HG03280 (cell line): ENCODE data around the gene TMEM255A.

Experiments
- ATAC-seq: cut with Tn5 transposase; IDR thresholded peaks from one replicate; pipeline ENCODE4 v1.9.1; 2021; ENCODE audit warnings: mild to moderate bottlenecking, moderate library complexity; ENCODE audit not compliant: unreplicated experiment

The TMEM255A gene

DNA sequence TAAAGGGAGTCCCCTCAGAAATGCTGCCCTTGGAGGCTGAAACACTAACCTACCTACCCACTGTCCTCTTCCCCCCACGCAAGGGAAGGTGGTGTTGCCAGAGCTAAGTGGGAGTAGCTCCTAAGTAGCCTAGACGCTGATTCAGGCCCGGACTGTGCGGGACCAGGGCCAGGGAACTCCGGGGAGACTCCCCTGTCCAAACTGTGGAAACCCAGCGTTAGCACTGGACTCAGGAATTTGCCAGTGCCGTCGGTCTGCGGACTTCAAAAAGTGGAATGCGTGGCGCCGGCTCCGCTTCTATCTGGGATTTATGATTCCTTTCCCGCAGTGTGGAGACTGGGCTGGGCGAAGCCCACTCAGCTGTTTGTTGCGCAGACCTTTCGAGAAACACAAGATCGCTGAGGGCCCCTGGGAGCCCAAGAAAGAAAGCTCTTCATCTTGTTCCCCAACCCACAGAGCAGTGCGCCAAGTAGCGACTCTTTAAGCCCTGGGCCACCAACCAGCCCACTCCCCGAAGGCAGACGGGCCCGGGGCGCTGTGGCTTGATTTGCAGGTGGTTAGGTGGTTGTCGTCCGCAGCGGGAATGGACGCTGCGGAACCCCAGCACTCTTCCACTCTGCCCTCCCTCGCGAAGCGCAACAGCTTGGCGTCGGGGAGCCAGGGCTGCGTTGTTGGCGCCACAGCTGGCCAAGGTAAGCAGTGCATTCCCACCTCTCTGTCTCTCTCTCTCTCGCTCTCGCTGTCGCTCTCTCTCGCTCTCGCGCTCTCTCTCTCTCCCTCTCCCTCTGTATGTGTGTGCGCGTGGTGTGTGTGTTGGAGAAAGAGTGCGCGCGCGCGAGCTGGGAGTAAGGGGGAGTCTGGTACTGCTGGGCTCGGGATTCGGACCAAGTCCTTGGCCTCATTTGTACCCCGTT lies 2.0 kb downstream of the TMEM255A start:
- peak; percentile 98 for ATAC-seq

DNA sequence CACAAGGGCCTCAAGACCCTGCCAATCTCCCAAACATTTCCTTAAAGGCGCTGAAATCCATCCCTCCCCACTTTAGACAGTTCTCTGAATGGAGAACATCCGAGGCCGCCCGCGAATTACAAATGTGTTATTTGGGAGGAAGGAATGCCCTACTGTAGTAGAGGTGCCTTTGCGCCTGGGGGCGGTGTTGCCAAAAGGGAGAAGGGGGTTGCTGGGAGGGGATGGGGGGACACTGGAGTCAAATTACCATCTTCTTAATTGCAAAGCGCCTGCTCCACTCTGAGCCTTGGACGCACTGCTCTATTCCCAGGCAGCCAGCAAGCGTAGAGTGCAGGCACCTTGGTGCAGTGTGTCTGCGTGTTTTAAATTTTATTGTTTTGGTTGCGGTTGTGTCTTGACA lies 2.7 kb downstream of the TMEM255A start:
- ATAC-seq: no peak

DNA sequence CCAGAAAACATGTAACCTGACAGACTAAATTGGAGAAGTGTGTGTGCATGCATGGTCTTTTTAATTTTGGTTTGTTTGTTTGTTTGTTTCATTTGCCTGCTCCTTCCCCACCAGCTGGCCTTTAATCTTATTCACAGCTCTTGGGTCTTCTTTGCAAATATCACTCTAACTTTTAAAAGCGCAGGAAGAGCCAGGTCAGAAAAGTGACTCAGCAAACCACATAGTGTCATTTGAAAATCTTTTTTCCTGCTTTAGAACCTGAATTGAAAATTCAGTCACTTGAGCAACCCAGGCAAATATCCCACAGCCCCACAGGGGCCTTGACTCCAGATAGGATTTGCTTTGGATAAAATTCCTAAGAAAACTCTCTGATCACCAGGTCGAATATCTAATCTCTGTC lies 4.6 kb downstream of the TMEM255A start:
- ATAC-seq: no peak

DNA sequence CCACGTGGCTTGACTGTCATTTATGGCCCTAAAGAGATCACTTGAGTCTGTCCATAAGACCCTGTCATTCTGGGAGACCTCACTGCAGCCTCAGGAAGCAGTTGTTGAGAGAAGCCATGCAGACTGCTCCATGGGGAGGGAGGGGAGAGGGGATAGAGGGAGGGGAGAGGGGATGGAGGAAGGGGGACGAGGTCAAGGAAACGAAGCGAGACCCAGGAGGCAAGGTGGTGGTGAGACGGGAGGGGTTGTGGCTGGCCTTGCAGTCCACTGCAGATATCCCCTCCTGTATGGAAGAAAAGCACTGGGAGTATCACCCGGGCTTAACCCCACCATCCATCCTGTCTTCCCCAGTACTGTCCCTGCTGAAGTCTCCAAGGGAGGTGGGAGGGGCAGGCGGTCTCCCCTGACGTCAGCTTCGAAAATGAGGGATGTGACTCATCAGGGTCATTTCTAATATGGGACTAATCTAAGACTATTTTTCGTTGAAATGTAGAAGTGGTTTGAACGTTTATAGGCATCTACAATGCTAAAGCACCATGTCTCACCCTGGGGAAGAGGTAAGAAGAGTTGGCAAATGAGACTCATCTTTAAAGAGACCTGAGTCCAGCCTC lies 5.6 kb downstream of the TMEM255A start:
- ATAC-seq: no peak

DNA sequence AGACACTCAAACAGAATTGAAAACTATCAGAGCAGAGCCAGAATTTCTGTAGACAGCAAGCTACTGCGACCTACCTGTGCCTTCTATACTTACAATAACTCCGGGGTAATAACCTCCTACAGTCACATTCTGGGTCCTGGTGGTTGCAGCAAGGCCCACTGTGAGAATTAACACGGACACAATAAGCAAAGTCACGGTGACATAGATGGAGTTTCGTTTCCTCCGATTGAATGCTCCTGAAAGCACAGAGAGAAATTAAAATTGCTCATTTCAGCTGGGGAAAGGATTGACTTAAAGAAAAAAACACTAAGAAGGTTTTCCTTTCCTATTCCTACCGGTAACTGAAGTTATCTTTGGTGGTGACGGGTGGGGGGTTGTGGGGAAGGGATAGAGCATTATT lies 7.0 kb downstream of the TMEM255A start:
- no peak for ATAC-seq

DNA sequence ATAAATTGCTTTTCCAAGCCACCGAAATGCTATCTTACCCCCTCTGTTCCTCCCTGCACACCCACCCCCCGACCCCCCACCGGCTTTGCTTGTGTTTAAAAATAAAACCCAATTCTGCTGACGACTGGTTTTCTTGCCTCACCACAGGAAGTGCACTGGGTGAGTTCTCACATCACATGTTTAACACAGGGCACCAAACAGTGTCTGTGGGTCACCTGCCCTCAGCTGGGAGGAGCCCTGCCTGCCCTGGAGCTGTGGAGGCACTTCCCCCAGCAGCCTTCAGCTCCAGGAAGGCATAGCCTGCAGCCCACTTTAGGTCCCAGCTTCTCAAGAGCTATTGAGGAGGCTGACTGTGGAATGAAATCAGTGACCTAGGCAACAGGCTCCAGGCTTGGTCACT lies 8.8 kb downstream of the TMEM255A start:
- peak; percentile 97 for ATAC-seq

DNA sequence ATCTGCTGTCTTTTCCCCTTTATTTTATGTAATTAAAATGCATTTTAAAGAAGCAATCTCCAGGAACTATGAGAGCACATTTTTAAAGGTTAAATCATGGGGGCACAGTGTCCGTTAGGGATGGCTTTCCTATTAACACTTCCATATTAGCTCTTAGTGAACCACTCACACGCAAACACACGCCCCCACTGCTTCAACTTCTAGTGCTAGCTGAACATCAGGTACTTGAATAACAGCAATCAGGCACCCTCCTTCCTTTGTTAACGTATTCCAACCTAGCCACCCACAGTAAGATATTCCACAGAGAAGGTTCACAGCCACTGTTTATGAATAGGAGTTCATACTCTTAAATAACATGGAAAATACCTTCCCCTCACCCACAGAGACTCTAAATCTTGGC lies 9.3 kb downstream of the TMEM255A start:
- peak; percentile 16 for ATAC-seq

DNA sequence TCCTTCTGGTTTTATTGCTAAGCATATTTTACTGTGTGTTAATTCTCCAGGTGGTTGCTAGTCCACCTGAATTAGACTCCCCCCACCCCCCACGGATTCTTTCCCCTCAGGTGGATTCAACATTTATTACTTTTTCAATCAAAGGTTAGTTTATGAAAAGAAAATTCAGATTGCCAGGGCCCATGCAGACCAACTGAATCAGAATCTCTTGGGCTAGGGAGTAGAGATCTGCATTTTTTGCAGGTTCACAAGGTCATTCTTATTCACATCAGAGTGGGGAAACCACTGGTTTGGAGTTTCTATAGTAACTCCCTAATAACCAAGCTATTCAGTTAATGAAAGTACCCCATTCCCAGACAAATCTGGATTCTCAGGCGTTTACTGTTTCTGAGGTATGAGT lies 9.8 kb downstream of the TMEM255A start:
- no peak for ATAC-seq

DNA sequence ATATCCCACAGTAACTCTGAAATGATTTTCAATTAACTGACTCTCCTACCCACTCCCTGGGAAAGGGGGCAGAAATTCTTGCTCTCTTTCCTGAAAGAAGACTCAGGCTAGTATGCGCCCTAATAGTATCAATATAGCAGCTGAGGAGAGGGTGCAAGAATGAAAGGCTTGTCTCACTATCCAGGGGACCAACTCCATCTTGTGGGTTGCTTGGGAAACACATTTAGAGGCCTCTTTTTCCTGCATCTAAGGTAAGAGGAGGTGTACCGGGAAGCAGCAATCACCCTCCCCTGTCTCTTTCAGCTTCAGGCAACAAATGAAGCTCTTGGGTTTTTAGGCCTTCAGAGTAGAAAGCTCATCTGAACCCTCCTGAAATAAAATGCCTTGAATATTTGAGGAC lies 11.3 kb downstream of the TMEM255A start:
- no peak for ATAC-seq

DNA sequence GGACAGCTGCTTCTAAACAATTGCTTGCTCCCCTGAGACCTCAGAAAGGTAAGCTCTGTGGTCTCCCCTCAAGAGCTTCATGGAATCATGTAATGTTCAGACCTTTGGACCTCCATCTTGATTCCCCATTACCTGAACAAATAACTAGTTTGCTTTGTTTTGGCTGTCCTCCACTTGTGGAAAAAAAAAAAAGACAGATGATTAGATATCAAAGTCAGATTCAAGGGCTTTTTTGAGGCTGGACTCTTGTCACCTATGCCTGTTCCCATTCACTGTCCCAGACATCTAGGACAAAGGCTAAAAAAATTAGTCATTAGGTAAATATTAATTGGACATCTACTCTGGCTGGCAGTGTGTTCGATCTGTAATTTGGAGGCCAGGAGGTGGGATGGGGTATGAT lies 13.3 kb downstream of the TMEM255A start:
- no peak for ATAC-seq

DNA sequence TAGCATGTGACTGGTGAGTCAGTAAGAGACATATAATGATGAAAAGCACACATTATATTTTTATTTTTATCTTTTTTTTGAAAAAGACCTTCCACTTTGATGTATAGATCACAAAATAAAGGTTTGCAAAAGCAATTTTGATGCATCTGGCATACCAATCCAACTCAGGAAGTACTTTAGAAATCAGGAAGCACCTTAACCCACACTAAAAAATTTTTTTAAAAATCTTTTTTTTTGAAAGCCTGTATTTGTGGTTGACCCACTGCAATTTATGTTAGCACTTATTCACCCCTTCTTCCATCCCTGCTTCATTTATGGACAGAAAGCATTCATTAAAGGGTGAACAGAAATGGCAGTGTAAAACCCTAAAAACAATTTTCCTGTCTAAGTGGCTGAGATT lies 16.6 kb downstream of the TMEM255A start:
- ATAC-seq: no peak

DNA sequence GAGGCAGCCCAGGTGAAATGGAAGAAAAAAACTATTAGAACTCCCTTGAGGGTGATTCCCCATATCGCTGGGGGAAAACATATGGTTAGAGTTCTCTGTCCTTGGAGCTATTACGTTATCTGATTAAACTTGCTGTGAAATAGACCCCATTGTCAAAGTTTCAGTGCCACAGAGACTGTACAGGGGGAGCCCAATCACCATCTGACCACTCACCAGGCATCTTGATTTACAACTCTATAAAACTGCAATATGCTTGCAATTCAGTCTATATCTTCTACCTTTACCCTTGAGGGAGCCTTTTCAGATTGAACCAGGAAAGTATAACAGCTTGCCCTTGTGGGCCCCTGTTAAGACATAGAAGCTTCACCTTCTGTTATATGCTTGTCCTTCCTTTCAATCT lies 18.2 kb downstream of the TMEM255A start:
- no peak for ATAC-seq

DNA sequence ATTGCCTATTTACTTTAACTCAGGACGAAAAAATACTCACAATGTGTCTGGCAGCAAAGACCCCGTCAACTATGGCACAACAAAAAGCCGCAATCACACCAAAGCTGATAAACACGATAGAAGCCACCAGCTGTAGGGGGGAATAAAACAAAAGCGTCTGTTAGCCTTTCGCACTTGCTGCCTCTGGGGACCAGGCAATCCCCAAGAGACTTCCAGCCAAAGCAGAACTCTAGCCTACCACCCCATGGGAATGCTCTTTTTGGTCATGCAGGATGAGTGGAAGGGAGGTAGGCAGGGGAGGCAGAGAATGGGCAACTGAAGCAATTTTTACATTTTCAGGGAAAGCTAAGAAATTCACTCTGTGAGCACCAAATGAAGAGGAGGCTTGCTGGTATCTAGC lies 20.1 kb downstream of the TMEM255A start:
- no peak for ATAC-seq

DNA sequence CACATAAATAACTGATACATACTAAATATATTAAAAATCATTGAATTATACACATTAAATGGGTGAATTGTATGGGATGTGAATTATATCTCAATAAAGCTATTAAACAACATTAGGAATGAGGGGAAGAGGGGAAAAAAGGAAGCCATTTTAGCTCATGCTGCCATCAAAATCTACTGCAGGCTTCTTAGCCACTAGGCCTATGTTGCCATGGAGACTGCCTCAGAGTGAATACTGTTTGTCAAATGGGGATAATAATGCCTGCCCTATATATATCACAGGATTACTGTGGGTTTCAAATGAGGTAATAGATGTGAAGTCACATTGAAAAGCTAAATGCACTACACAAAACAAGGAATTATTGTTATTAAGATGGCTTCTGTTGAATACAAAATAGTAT lies 21.2 kb downstream of the TMEM255A start:
- ATAC-seq: no peak

DNA sequence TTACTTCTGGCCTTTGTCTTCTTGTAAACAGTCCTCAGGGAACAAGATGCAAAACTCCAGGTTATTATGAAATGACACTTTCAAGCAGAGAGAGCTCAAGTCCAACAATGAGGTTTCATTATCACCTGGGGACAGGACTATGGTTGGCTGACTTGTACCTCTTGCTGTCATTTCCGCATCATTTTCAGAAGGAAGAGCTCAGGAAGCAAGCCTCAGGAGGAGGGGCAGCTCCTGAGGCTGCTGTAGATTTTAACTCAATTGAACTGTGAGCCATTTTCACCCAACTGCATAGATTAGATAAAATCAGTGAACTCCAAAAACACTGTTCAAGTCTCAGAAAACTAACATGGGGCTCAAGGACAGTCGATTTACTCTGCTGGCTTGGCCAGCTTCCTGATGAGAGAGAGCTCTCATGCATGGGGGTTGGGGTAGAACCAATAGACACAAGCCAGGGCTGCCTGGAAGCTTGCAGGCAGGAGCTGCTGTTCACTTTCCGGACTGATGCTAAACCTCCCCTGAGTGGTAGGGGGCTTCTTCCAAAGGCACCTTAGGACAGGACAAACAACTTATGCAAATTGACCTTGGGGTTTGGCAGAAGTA lies 23.6 kb downstream of the TMEM255A start:
- peak; percentile 47 for ATAC-seq

DNA sequence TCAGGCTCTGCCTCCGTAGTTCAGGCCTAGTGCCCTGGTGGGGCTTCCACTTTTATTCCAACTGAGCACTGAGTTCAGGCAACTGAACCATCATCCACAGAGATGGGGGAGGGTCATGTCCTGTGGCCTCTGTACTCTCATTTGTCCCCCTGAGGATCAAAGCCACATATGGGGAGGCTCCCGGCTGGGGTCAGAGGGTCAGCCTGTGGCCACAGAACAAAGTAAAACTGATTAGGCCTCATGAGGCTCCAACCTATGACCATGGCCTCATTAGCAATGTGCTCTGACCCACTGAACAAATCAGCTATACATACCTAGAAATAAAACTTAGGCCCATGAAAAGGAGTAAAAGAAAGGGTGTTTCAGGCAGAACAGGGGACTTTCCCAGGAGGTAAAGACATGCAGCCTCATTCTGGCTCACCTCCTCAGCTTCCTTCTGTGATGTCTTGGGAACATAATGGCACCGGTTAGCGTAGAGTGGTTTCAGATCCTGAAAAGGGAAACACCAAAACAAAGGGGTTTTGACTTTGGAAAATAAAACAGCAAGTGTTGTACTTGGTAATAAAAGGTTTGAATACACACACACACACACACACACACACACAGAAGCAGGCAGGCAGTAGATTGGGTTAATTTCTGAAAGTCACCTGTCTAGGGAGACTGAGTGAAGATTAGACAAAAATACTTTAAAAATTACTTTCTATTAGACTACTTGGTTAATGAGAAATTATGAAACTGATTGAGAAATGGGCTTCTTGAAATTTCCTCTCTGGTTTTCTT lies 24.3 kb downstream of the TMEM255A start:
- ATAC-seq: peak; percentile 30

DNA sequence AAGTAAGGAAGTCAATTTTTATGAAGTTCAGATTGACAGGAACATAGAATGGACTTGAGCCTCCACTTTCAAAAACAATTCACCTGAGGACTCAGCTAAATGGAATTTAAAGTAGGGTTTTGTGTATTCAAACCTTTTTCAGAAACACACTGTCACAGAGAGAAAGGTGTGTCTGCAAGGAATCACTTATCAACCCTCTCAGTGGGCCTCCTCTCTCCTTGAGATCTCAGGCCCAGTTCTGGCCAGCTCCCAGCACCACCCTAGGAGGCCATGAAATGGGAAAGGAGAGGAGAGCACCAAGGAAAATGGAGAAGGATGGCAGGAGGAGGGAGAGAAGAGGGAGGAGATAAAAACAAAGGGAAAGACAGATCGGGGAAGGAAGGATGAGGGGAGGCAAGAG lies 28.6 kb downstream of the TMEM255A start:
- ATAC-seq: no peak

DNA sequence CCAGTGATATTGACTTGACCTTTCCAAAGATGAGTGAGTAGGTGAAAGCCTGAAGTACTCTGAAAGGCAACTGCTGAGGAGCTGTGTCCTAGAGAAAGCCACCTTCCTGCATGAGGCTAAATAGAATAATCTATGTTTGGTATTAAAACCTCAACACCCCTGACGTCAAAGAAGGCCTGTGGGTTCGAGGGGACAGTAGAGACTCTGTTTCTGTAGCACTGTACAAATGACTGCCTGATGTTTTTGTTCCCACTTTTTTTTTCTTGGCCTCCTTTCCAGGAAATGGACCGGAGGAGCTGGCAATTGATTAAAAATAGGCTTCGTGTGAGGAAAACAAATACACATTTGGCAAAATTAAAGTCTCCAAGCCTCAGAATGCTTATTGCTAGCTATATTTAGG lies 29.5 kb downstream of the TMEM255A start:
- no peak for ATAC-seq

DNA sequence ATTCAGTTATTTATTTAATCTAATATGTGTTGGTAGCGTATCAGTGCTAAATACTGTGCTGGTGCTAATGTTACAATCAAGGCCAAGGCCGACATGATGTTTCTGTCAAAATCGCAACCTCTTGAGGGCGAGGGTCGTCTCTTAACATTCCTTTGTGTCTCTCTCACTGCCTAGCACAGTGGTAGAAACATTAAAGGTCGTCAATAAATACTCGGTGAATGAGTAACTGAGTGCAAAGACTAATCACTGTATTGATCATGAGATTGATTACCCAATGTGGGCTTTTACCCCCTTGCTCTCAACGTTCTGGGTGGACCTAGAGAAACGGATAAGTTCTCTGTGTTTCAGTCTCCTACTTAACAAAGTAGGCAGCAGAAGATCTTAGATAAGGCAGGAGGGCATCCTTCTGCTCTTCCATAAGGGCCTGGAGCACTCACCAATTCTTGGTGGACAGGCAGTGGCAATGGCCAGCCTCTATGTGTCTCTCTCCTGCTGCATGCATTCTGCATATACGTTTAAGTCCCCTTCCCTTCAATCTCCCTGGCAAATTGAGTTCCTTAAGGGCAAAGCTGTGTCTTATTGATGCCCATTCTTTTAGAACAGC lies 30.1 kb downstream of the TMEM255A start:
- ATAC-seq: no peak

DNA sequence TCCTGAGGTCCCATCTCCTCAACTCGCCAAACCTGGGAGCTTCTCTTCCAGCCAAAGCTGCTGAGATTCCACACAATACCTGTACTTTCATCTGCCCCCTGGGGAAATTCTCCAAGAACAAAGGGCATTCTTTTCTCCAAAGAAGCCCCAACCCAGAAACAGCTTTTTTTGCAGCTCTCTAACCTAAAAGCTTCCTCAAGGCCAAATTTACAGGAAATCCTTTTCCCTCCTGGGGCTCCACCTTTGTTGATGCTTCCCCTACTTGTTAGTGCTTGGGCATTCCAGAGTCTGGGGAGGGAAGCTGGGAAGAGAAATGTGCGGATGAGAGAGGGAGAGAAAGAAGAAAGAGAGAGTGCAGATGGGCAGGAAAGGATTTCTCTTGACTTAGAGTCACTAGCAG lies 36.3 kb downstream of the TMEM255A start:
- no peak for ATAC-seq

DNA sequence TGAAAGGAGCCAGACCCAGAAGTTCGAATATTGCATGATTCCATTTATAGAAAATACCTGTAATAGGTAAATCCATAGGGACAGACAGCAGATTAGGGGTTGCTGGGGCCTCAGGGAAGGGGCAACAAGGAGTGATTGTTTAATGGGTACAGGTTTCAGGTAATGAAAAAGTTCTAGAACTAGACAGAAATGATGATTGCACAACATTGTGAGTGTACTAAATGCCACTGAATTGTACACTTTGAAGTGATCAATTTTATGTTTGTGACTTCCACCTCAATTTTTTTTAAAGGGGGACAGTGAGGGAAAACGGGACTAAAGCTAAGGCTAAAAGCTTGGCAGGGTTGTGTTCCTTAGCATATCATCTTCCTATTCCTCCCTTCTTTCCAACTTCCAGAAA lies 37.1 kb downstream of the TMEM255A start:
- ATAC-seq: no peak
